ENCODE measurements around the gene MEF2D. TPM values are rescaled to one million over a fixed set of nuclear protein-coding genes. Genes with fewer than 3 reads are reported as not detected.

MEF2D gene
- total and polyA plus RNA-seq, 3 donors from 2014 or later: 34.4 to 113 (median 96.8) TPM

DNA sequence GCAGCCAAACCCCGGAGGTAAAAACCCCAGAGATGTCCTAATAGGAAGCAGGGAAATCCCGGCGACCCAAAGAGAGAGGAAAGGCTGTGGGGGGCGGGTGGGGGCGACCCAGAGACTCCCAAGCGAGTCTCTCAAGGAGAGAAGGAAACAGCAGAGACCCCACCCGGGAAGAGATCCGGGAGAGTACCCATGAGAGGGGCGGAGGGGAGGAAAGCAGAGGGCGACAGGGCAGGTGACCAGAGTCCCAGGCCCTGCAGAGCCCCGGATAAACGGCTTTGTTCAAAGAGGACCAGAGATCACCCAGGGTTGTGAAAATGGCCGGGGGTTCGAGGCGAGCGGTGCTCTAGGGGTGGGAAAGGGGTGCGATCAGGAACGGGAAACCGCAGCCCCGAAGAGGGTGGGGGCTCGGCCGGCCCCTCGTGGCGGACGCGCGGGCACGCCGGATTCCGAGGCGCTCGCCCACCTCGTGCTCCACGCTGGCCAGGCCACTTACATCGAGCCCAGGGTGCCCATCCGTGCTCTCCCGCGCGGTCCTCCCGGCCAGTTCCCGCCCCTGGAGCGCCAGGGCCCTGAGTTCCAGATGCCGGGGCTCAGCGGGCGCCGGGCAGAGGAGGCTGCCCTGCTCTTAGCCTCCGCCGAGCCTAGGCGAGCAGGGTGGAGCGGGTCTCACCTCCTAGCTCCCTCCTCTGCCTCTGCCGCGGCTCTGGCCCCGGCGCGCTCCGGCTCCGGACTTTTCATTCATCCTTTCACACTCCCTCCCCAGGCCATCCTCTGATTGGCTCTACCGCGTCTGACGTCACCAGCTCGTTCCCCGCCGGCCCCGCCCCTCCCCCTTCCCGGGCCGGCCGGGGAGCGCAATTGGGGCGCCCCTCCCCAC lies 79.3 kb downstream of the MEF2D start:
- no peak for TF ChIP-seq POLR2A (IDR thresholded peaks at IDR 0.05)
- TF ChIP-seq, protein P1, sequence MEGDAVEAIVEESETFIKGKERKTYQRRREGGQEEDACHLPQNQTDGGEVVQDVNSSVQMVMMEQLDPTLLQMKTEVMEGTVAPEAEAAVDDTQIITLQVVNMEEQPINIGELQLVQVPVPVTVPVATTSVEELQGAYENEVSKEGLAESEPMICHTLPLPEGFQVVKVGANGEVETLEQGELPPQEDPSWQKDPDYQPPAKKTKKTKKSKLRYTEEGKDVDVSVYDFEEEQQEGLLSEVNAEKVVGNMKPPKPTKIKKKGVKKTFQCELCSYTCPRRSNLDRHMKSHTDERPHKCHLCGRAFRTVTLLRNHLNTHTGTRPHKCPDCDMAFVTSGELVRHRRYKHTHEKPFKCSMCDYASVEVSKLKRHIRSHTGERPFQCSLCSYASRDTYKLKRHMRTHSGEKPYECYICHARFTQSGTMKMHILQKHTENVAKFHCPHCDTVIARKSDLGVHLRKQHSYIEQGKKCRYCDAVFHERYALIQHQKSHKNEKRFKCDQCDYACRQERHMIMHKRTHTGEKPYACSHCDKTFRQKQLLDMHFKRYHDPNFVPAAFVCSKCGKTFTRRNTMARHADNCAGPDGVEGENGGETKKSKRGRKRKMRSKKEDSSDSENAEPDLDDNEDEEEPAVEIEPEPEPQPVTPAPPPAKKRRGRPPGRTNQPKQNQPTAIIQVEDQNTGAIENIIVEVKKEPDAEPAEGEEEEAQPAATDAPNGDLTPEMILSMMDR (IDR thresholded peaks at IDR 0.05): no peak
- H3K36me3 ChIP-seq (ENCODE audit: low read depth, missing control alignments): no peaks in the 10 kb centered on the region
- no peaks in the 10 kb centered on the region for H3K27me3 ChIP-seq
- H3K4me1 ChIP-seq: peaks cover 19% of the 10 kb centered on the region
- peak; percentile 85 for DNase-seq
- H3K9me3 ChIP-seq: no peaks in the 10 kb centered on the region
- intact Hi-C loops (cut with DNase I; ENCODE audit: low total_unique reads): no loop called here
- no peak overlapping the region for H3K27ac ChIP-seq
- H3K4me3 ChIP-seq: peak overlapping the region; percentile 21 to 35
- WGBS, 2 donors: 2 to 3% methylated on average over 48 to 57 of the region's 69 CpGs

DNA sequence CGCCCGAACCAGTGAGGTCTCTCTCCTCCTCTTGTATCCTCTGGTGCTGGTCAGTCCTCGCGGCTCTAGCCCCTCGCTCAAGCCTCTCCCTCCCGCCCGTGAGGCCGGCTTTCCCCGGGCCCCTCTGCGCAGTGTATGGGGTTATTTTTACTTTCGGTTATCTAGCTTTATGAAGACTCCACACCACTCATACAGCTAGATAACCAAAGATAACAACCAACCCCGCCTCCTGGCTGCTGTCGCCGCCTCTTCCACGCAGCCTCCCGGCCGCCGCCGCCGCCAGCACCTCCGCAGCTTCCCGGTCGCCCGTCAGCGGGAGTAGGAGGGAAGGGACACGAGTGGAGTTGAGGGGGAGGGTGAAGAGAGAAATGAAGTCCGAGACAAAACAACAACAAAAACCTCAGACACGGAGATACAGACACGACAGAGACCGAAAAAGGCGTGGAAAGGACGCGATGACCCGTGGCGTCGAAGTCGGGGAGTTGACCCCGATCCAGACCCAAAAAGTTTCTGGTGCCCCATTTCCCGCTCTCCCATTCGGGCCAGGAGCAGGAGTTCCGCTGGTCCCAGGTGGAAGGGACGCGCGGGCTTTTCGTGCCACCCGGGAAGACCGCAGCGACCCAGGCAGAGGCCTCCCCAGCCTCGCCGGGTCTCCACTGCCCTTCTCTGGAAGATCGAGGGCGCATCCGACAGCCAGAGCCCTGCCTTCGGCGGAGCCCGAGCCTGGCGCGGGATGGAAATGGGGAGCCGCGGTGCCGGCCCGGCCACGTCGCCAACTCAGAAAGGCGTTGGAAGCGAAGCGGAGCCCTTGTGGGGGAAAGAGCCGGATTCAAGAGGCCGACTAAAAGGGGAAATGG lies 80.1 kb downstream of the MEF2D start:
- TF ChIP-seq, protein P1 (IDR thresholded peaks at IDR 0.05): no peak
- no peak for TF ChIP-seq POLR2A (IDR thresholded peaks at IDR 0.05)
- H3K4me1 ChIP-seq: peaks cover 19% of the 10 kb centered on the region
- peak overlapping the region in 1 of 2 donors; percentile 21 for H3K4me3 ChIP-seq
- H3K27me3 ChIP-seq: no peaks in the 10 kb centered on the region
- no peaks in the 10 kb centered on the region for H3K9me3 ChIP-seq
- H3K36me3 ChIP-seq (ENCODE audit: low read depth, missing control alignments): no peaks in the 10 kb centered on the region
- intact Hi-C loops (cut with DNase I; ENCODE audit: low total_unique reads): no loop called here
- no peak overlapping the region for H3K27ac ChIP-seq
- no peak for DNase-seq
- WGBS, 2 donors: 6% methylated on average over 63 to 69 of the region's 69 CpGs

DNA sequence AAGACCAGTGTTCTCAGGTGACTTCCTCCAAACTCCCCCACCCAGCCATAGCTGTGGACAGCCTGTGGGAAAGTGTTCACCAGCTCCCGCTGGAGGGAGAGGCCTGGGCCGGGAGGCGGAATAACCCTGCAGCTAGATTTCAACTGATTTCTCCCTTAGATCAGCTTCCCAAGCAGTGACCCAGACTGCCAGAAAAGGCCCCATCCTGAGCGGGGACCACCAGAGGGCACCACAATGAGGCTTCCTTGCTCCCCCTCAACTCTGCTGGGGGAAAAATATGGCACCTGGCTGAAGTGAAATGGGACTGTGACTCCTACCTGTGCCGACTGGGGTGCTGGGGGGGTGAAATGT lies 80.7 kb downstream of the MEF2D start:
- peaks cover 19% of the 10 kb centered on the region for H3K4me1 ChIP-seq
- DNase-seq: no peak
- TF ChIP-seq, protein P1 (IDR thresholded peaks at IDR 0.05): no peak
- TF ChIP-seq POLR2A (IDR thresholded peaks at IDR 0.05): no peak
- intact Hi-C loops (cut with DNase I; ENCODE audit: low total_unique reads): no loop called here
- peak overlapping the region in 1 of 2 donors; percentile 21 for H3K4me3 ChIP-seq
- H3K36me3 ChIP-seq (ENCODE audit: low read depth, missing control alignments): no peaks in the 10 kb centered on the region
- WGBS, 2 donors: 13 to 42% methylated on average over 3 to 5 of the region's 5 CpGs
- no peaks in the 10 kb centered on the region for H3K27me3 ChIP-seq
- no peak overlapping the region for H3K27ac ChIP-seq
- no peaks in the 10 kb centered on the region for H3K9me3 ChIP-seq

DNA sequence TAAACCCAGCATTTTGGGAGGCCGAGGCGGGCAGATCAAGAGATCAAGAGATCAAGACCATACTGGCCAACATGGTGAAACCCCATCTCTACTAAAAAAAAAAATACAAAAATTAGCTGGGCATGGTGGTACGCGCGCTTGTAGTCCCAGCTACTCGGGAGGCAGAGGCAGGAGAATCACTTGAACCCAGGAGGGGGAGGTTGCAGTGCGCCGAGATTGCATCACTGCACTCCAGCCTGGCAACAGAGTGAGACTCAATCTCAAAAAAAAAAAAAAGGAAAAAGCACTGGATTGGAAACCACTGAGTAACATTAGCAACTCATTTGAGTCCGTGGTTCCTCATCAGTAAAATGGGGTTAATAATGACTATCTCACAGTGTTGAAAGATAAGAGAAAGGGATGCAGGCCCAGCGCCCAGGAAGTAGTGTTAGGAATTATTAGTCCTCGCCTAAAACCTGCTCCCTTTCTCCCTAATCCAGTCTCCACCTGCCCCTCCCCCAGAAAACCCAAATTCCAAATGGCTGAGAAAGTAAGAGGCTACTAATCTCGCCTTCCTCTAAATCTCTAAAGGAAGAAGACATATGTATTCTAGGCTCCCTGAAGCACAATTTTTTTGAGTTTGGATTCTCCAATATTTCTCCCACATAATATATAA lies 82.0 kb downstream of the MEF2D start:
- Histone ChIP-seq H3K4me1 (peaks cover 19% of the 10 kb centered on the region), H3K4me3 (no peak overlapping the region), H3K36me3 (ENCODE audit: low read depth, missing control alignments) (no peaks in the 10 kb centered on the region), H3K9me3 (no peaks in the 10 kb centered on the region), H3K27me3 (no peaks in the 10 kb centered on the region), H3K27ac (no peak overlapping the region)
- TF ChIP-seq, protein P1 (IDR thresholded peaks at IDR 0.05): no peak
- no peak for TF ChIP-seq POLR2A (IDR thresholded peaks at IDR 0.05)
- WGBS, 2 donors: 89 to 90% methylated on average over 12 of the region's 12 CpGs
- DNase-seq: no peak
- intact Hi-C loops (cut with DNase I; ENCODE audit: low total_unique reads): no loop called here

Data from testis (tissue), 3 donors.